Thyroid gland (tissue), 4 donors: ENCODE data around the gene TLDC2. TPM values are rescaled to one million over a fixed set of nuclear protein-coding genes. Genes with fewer than 3 reads are reported as not detected.
"Not testable (repeated sequence)": the region's sequence is repeated elsewhere in the genome, so short reads cannot be mapped to it uniquely, and the experiment has no call there.

Experiments used
- DNase-seq, 2 donors: peaks; one replicate each; pipeline ENCODE4 v3.0.0-alpha.2; 2019
- H3K27ac ChIP-seq, 3 donors: fragments of 200-600 bp; sonication (generic); 1 replicate in 2 of 3; 2 replicates in 1 of 3; pipeline ENCODE4 v1.5.1; 2016 to 2019; ENCODE audit warnings: mild to moderate bottlenecking in 1 of 3, moderate library complexity in 1 of 3
- H3K27me3 ChIP-seq: fragments of 200-600 bp; sonication (generic); one replicate; pipeline ENCODE4 v1.5.1; 2019
- H3K36me3 ChIP-seq, 2 donors: fragments of 200-600 bp; sonication (generic); one replicate each; pipeline ENCODE4 v1.5.1; 2016 to 2019
- H3K4me1 ChIP-seq, 2 donors: fragments of 200-600 bp; sonication (generic); one replicate each; pipeline ENCODE4 v1.5.1; 2017 to 2019
- H3K4me3 ChIP-seq, 3 donors: fragments of 200-600 bp; sonication (generic); replicated peaks in 1 of 3; 1 replicate in 2 of 3; 2 replicates in 1 of 3; pipeline ENCODE4 v1.5.1; 2016; ENCODE audit warnings: mild to moderate bottlenecking in 1 of 3
- H3K9me3 ChIP-seq: fragments of 200-600 bp; sonication (generic); one replicate; pipeline ENCODE4 v1.5.1; 2017
- CTCF ChIP-seq, 6 experiments: fragments of 200-600 bp in 3 of 6; fragments of 450-650 bp in 3 of 6; sonication (generic) in 3 of 6; IDR thresholded peaks; one replicate each; pipeline ENCODE4 v1.5.1; 2016 to 2019; ENCODE audit warnings: antibody characterized with exemption in 6 of 6, mild to moderate bottlenecking in 2 of 6, inconsistent platforms in 1 of 6, moderate library complexity in 1 of 6
- POLR2A ChIP-seq, 2 donors: fragments of 450-650 bp; IDR thresholded peaks; one replicate each; pipeline ENCODE4 v1.6.1; 2017; ENCODE audit warnings: antibody characterized with exemption in 2 of 2, mild to moderate bottlenecking in 2 of 2, moderate library complexity in 1 of 2
- WGBS, 2 donors: methylation state at CpG; one replicate each; pipeline ENCODE4 v1.1.5; 2017; 5-methylcytosine and 5-hydroxymethylcytosine counted together
- intact Hi-C: fragments of 100-400 bp; cut with DNase I; formaldehyde crosslinking; loops from one replicate; pipeline ENCODE4 v1.15.1; 2023
- total RNA-seq, 4 donors: library from RNA; depleted of rRNA; stranded (reverse); fragments of >200 nt; gene quantifications; one replicate each; pipeline ENCODE4 v1.2.3, GENCODE V29; 2016

The TLDC2 gene
- total RNA-seq, 4 donors from 2014 or later: 0.45 to 2.5 (median 1.1) TPM

DNA sequence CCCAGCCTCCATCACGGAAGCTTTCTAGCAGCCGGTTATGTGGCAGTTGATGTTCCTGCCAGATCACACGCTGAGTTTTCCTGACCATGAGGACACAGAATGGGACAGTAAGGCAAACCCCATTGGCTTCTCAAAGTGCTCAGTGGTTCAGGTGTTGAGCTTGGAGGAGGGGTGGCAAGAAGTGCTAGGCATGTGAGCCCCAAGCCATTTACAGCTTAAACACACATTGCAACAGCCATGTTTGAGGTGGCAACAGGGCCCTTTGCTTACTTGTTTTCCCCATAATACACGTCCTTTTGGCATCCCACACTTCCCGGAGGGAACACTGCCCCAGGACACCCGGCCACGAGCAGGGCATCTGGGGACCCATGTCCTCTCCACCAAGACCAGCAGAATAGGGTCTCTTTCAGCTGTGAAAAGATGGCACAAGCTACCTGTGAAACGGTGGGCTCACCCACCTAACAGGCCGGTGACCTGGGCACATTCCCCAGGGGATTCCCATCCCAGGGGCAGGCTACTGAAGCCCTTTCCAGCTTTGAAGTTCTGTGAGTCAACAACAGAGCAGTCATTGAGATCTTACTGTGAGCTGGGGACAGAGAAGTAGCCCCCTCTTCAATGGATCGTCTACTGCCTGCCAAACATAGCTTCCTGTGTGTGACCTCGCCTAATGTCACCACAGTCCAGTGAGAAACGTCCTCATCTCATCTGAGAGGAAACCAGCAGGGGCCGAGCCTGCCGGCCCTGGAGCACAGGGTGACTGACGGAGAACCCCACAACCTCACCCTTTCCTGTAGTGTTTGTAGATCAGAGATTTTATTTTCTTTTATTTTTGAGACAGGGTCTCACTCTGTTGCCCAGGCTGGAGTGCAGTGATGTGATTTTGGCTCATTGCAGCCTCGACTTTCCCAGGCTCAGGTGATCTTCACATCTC is 4.0 kb upstream of the TLDC2 start:
- H3K4me1 ChIP-seq: peaks cover 11 to 31% of the 10 kb centered on the region in 2 donors
- no peak for TF ChIP-seq POLR2A (IDR thresholded peaks at IDR 0.05)
- no peak for TF ChIP-seq CTCF (IDR thresholded peaks at IDR 0.05)
- H3K4me3 ChIP-seq: no peak overlapping the region
- no peaks in the 10 kb centered on the region for H3K9me3 ChIP-seq
- no peaks in the 10 kb centered on the region for H3K27me3 ChIP-seq
- intact Hi-C loops: no loop called here
- WGBS, 2 donors: 66 to 76% methylated on average over 16 of the region's 16 CpGs
- no peak for DNase-seq
- H3K36me3 ChIP-seq: no peaks in the 10 kb centered on the region
- no peak overlapping the region for H3K27ac ChIP-seq

DNA sequence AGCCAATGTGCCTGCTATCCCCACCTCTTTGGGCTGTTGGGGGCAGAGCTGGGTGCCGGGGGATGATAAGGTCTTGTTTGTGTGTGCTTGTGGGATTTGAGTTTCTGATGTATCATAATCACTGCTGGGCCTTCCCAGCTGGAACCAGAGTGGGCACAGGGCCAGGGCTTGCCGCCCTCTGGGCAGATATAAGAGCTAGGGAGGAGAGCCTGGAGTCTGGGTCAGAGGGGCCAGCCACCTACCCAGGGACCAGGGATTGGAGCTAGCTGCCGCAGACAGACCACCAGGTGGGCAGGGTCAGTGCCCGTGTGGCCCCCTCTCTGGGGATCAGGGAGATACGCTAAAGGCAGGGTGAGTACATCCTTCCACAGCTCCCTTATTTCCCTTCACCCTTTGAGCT is 3.1 kb upstream of the TLDC2 start:
- Histone ChIP-seq H3K4me1 (peaks cover 11 to 34% of the 10 kb centered on the region in 2 donors), H3K36me3 (no peaks in the 10 kb centered on the region), H3K27me3 (no peaks in the 10 kb centered on the region), H3K27ac (no peak overlapping the region), H3K9me3 (no peaks in the 10 kb centered on the region), H3K4me3 (no peak overlapping the region)
- 43 to 50% methylated on average over 3 to 4 of the region's 5 CpGs for WGBS, 2 donors
- intact Hi-C loops: no loop called here
- TF ChIP-seq CTCF (IDR thresholded peaks at IDR 0.05) (no peak), POLR2A (IDR thresholded peaks at IDR 0.05) (no peak)
- peak; percentile 84 to 88 for DNase-seq

DNA sequence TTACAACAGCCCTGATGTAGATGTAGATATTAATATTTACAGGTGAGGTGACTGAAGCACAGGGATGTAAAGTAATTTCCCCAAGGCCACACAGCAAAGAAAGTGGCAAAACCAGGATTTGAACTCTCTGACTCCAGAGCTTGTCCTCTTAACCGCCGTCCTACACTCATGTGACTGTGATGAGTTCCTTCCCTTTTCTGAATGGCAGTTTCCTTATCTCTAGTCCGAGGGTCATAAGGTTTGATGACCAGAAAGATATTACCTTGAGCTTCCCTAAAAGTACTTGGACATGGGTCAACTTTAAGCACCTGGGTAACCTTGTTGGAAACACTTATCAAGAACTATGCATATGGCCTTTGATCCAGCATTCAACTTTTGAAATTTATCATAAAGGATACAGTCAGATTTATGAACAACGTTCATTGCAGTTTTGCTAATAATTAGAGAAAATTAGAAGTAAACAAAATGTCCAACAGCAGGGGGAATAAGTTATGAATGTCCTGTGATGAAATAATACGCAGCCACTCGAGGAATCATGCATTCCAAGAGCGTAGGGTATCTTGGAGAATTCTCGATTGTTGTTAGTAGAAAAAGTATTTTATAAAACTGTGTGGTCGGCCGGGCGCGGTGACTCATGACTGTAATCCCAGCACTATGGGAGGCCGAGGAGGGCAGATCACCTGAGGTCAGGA is 2.3 kb upstream of the TLDC2 start:
- Histone ChIP-seq H3K27ac (no peak overlapping the region), H3K4me1 (peaks cover 11 to 38% of the 10 kb centered on the region in 2 donors), H3K27me3 (no peaks in the 10 kb centered on the region), H3K36me3 (no peaks in the 10 kb centered on the region), H3K9me3 (no peaks in the 10 kb centered on the region), H3K4me3 (no peak overlapping the region)
- WGBS, 2 donors: 91 to 92% methylated on average over 13 of the region's 13 CpGs
- TF ChIP-seq CTCF (IDR thresholded peaks at IDR 0.05) (no peak), POLR2A (IDR thresholded peaks at IDR 0.05) (no peak)
- intact Hi-C loops: no loop called here
- no peak for DNase-seq

DNA sequence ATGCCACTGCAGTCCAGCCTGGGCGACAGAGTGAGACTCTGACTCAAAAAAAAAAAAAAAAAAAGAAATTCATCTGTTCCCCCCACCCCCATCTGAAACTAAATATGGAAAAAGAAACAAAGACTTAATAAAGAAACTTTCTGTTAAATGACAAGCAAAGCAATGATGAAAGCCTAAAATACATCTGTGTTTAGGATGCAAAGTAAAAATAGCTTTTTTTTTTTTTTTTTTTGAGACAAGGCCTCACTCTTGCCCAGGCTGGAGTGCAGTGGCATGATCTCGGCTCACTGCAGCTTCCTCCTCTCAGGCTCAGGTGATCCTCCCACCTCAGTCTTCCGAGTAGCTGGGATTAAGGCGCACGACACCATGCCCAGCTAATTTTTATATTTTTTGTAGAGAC is 845 bp upstream of the TLDC2 start:
- intact Hi-C loops, H3K9me3 ChIP-seq, DNase-seq, H3K4me3 ChIP-seq, H3K27me3 ChIP-seq, H3K36me3 ChIP-seq: not testable (repeated sequence)
- Histone ChIP-seq H3K4me1 (peaks cover 11 to 38% of the 10 kb centered on the region in 2 donors), H3K27ac (peak overlapping the region in 2 of 3 donors; percentile 59 to 65)
- 90 to 96% methylated on average over 5 of the region's 5 CpGs for whole genome bisulfite sequencing, 2 donors

DNA sequence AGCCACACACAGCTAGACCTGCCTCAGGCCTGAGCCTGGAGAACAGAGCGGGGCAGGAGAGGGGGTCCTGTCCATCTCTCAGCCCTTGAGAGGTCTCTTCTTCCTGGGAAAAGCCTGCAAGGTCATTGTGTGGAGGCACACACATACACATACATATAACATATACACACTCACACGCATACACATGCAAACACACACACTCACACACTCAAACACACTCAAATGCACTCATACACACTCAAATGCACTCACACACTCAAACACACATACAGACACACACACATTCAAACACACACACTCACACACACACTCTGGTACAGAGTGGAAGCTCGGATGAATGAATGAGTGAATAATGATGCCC is 515 bp downstream of the TLDC2 start:
- intact Hi-C loops: no loop called here
- TF ChIP-seq POLR2A (IDR thresholded peaks at IDR 0.05): no peak
- TF ChIP-seq CTCF (IDR thresholded peaks at IDR 0.05): no peak
- no peaks in the 10 kb centered on the region for H3K36me3 ChIP-seq
- no peaks in the 10 kb centered on the region for H3K27me3 ChIP-seq
- 95 to 98% methylated on average over 3 of the region's 3 CpGs for WGBS, 2 donors
- H3K4me3 ChIP-seq: no peak overlapping the region
- peak overlapping the region in 2 of 3 donors; percentile 59 to 65 for H3K27ac ChIP-seq
- no peaks in the 10 kb centered on the region for H3K9me3 ChIP-seq
- DNase-seq: no peak
- H3K4me1 ChIP-seq: peaks cover 11 to 38% of the 10 kb centered on the region in 2 donors
